Hematopoietic multipotent progenitor cell treated with erythropoietin and hydrocortisone succinate and interleukin-3 and kit ligand, for 4 days (in vitro differentiated cells): ENCODE results near the gene MAG.

Experiments used
- DNase-seq: peaks from one replicate; pipeline ENCODE4 v3.0.0-alpha.2; 2015

The MAG gene

GRCh38 chr19:35265900-35266519 lies 26.0 kb upstream of the MAG start:
- DNase-seq = no peak

- DNase-seq = no peak
Measured at GRCh38 chr19:35266520-35267352, 25.2 kb upstream of the MAG start.

GRCh38 chr19:35267353-35267817 lies 24.6 kb upstream of the MAG start:
- peak; percentile 69 for DNase-seq

GRCh38 chr19:35267818-35268535 lies 24.0 kb upstream of the MAG start:
- DNase-seq = peak; percentile 89

- DNase-seq = peak; percentile 92
Measured at GRCh38 chr19:35268536-35269437, 23.2 kb upstream of the MAG start, which contains the start of gene USF2. Gene USF2, plus strand, starts transcription at chr19:35268962. Its CDS starts 140 bp downstream, at chr19:35269102.

- peak; percentile 88 for DNase-seq
Measured at GRCh38 chr19:35269438-35270117, 22.4 kb upstream of the MAG start.

GRCh38 chr19:35270381-35270811 lies 21.6 kb upstream of the MAG start:
- DNase-seq = no peak

GRCh38 chr19:35271546-35271945 lies 20.4 kb upstream of the MAG start:
- no peak for DNase-seq

- peak; percentile 78 for DNase-seq
Measured at GRCh38 chr19:35272122-35272719, 19.7 kb upstream of the MAG start.

GRCh38 chr19:35272954-35273649 lies 18.9 kb upstream of the MAG start:
- DNase-seq = no peak

- DNase-seq = no peak
Measured at GRCh38 chr19:35273686-35274259, 18.2 kb upstream of the MAG start.

- DNase-seq = no peak
Measured at GRCh38 chr19:35274323-35274722, 17.6 kb upstream of the MAG start.

- no peak for DNase-seq
Measured at GRCh38 chr19:35276706-35277281, 15.2 kb upstream of the MAG start.

GRCh38 chr19:35278578-35279284 lies 13.2 kb upstream of the MAG start:
- DNase-seq = no peak

GRCh38 chr19:35279374-35279773 lies 12.6 kb upstream of the MAG start:
- no peak for DNase-seq

- DNase-seq = no peak
Measured at GRCh38 chr19:35279985-35280821, 11.8 kb upstream of the MAG start.

GRCh38 chr19:35281303-35281702 lies 10.7 kb upstream of the MAG start:
- no peak for DNase-seq
